NCI-H82 (cell line): Measurements from ENCODE around the gene CPM.
"Not testable (repeated sequence)": the region's sequence is repeated elsewhere in the genome, so short reads cannot be mapped to it uniquely, and the experiment has no call there.

ENCODE experiments used
- DNase-seq: peaks from one replicate; lab custom pipeline; 2025; lab: John Stamatoyannopoulos, UW

Gene CPM

DNA sequence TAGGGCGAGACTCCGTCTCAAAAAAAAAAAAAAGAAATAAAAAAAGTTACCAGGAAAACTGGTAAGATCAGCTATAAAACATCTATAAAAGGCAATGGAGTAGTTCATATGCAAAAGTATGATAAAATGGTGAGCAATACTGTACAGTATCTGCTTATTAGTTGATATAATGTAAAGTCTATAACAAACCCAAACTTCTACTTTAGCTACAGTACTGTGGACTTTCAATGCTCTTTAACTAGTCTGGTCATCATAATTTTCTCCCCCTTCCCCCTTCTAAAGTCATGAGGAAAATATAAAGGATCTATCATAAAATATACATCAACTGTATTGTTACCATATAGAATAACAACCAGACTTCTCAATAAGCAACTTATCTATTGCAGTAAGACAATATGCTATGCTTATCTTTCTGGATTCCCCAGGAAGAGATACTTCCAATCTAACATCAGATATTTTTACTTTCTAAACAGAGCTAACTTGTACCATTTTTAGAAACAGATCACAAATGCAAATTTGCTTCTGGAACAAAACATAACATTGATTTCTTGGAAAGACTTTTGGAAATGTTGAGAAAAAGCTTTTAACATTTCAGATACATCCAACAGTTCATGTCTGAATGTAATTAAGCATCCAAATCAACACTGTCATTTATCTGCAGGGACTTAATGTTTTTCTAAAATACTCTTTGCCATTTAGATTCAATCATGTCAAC lies 81.2 kb downstream of the CPM start:
- DNase-seq: no peak

DNA sequence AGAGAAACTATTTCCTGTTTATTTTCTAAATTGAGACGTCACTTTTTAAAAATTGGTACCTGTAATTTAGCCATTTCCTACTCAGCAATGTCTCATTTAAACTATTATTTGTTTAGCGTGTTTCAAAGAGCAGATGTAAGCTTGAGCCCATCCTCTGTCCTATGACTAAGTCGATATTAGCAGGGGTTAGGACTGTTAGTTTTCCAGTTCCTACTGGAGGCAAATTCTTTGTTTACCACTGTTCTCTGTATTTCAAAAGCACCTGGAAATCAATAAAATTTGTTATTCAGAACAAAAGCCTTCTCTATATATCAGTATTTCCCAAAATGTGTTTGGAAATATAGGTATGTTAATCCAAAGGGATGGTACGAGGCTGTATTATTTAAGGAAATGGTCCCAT lies 82.6 kb downstream of the CPM start:
- no peak for DNase-seq

DNA sequence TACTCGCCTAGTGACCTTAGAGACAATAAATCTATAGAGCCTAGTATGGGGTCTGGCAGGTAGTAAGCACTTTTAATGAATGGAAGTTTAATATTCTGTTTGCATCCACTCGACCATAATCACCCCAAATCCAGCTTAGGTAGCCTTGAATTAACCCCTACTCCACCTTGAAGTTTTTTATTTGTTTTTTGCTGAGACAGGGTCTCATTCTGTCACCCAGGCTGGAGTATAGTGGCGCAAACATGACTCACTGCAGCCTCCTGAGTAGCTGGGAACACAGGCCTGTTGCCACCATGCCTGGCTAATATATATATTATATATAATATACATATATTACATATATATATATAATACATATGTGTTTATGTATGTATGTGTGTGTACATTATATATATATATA lies 86.2 kb downstream of the CPM start:
- no peak for DNase-seq

DNA sequence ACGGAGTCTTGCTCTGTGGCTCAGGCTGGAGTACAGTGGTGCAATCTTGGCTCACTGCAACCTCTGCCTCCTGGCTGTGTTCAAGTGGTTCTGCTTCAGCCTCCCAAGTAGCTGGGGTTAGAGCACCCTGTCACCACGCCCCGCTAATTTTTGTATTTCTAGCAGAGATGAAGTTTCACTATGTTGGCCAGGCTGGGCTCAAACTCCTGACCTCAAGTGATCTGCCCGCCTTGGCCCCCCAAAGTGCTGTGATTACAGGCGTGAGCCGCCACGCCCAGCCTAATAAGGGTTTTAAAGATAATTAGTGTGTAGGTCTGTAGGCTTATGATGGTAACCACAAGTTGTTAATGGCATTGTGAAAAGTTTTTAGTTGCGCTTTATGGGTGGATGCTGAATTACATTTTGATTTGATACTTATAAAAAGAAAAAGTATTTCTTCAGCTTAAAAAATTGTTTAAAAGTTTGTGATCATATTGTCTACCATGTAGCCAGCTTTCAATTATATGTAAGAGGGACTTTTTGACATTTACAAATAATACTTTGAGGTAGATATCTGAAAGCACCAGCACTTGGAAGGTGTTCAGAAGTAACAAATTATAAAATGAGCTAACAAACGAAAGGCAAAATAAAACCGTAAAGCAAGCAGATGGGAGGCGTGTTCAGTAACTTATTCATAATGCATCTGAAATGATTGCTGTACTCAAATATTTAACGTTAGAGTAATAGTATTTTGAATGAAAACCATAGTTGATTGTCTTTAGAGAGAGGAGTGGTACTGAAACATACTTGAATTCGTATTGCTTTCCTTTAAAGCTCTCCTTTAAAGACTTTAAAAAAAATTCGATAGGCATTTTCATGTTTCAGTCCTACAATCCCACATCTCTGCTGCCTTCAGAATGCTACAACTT lies 87.9 kb downstream of the CPM start:
- no peak for DNase-seq

DNA sequence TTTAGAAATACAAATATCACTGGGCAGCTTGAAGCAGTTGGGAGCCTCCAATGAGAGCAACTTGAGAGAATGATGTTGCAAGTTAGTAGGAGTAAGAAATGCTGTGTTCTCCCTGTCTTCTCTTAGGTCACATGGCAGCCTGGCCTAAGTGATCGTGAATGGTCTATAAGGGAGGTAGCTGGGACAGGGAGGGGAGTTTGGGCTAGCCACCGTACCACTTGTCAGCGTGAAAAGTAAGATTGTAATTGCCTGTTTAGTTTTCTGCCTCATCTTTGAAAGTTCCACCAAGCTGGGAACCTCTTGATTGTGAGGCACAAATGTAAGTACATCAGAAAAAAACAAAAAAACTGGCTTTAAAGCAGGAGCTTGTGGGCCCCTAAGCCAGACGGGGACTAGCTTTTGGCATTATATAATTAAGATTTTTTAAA lies 88.6 kb downstream of the CPM start:
- DNase-seq: no peak

DNA sequence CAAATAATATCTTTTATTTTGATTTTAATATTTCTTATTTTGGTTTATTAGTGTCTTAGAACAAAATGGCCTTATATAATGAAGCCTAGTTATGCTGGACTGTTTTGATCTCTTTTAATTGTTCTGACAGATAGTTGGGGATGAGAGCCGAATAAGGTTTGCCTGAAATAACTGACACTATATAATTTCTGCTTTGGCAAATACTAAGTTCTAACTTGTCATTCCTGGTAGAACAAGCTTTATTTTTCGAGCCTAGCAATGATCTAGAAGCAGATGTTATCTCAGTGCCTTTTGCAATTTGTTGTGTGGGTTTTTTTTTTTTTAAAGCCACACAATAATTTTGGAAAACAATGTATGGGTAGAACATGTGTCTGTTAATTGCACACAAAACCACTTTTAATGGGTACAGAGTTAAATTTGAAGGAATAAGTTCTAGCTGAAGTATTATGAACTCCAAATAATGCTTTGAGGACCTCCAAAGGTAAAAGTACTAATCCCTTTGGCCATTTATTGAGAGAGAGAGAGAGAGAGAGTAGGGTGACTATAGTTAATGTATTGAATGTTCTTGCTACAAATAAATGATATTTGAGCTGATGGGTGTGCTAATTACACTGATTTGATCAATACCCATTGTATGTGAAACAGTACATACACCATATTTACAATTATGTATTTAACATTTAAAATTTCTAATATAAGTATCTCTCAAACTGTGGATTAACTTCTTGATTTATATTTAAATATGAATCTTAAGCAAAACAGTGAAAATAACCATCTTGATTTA lies 90.0 kb downstream of the CPM start:
- no peak for DNase-seq

DNA sequence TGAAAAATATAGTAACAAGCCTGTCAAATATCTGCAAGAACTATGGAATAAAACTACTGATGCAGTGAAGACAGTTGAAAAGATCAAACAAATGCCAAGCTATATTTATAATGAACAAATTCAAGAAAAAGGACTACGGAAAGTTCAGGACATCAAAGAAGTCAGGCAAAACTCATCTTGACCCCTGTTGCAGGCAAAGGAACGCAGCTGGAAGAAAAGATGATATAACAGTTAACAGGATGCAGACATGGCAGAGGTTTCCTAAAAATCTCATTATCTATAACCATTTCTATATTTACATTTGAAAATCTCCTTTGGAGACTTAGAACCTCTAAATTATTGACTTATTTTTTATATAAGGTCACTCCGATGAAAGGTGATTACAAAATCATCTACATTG lies 90.8 kb downstream of the CPM start:
- no peak for DNase-seq

DNA sequence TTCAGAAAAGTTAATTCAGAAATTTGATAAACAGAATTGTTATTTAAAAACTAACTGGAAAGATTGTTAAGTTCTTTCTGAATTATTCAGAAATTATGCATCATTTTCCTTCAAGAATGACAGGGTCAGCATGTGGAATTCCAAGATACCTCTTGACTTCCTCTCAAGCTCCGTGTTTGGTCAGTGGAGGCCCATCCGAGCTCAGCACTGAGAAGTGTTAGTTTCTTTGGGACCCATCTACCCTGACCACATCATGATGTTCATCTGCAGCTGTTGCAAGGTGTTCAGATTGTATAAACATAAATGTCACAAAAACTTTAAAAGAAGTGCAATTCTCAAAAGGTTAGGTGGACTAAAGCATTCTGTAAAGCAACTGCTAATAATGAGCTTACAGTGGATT lies 91.3 kb downstream of the CPM start:
- no peak for DNase-seq

DNA sequence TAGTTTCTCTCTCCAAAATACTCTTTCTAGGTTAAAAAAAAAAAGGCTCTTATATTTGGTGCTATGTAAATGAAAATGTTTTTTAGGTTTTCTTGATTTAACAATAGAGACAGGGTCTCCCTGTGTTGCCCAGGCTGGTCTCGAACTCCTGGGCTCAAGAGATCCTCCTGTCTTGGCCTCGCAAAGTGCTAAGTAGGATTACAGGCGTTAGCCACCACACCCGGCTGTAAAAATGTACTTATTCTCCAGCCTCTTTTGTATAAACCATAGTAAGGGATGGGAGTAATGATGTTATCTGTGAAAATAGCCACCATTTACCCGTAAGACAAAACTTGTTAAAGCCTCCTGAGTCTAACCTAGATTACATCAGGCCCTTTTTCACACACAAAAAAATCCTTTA lies 91.8 kb downstream of the CPM start:
- DNase-seq: not testable (repeated sequence)

DNA sequence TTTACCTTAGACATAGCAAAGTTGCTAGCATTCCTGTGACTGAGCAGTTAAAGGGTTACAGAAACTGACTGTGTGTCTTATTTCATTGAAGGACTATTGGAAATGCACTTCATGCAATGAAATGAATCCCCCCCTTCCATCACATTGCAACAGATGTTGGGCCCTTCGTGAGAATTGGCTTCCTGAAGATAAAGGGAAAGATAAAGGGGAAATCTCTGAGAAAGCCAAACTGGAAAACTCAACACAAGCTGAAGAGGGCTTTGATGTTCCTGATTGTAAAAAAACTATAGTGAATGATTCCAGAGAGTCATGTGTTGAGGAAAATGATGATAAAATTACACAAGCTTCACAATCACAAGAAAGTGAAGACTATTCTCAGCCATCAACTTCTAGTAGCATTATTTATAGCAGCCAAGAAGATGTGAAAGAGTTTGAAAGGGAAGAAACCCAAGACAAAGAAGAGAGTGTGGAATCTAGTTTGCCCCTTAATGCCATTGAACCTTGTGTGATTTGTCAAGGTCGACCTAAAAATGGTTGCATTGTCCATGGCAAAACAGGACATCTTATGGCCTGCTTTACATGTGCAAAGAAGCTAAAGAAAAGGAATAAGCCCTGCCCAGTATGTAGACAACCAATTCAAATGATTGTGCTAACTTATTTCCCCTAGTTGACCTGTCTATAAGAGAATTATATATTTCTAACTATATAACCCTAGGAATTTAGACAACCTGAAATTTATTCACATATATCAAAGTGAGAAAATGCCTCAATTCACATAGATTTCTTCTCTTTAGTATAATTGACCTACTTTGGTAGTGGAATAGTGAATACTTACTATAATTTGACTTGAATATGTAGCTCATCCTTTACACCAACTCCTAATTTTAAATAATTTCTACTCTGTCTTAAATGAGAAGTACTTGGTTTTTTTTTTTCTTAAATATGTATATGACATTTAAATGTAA lies 93.5 kb downstream of the CPM start:
- no peak for DNase-seq

DNA sequence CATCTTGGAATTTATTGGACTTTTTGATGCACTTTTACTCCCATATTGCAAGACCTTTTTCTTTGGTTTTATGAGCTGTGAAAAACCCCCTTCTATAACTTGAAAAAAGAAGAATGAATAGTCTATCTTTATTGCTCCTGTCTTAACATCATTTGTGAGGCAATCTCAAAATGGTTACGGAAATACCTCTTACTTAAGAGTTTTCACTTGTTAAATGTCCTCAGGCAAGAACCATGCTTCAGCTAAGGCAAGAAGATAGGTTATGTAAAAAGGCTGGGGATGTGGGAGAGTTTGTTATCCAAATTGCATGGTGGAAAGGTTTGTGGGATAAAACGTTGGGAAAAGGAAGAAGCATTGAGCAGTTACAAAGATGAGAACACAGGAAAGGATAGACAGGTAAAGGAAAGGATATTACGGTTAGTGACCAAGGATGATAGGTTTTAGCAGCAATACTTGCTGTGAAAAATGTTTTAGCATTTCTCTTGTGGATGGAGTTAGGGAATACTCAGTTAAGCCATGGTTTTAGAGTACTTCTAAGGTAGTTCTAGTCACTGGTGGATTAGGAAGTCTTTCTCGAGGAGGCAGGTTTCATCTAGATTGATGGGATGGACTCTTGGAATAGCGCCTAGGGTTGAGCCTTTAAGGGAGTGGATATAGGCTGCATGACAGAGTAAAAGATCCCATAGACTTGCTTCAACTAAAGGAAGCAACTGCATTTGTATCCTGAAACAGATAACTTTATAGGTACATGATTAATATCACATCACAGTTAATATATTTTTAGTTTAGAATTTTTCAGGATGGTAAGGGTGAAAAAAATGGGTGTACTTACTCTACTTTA lies 94.7 kb downstream of the CPM start:
- no peak for DNase-seq

DNA sequence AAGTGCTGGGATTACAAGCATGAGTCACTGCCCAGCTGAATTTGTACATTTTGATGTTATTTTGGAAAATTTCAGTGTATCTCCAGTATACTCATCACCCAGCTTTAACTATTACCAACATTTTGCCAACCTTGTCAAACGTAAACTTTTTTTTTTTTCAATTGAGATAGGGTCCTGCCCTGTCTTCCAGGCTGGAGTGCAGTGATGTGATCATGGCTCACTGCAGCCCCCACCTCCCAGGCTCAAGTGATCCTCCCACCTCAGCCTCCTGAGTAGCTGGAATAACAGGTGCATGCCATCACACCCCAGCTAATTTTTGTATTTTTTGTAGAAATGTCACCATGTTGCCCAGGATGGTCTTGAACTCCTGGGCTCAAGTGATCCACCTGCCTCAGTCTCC lies 95.8 kb downstream of the CPM start:
- DNase-seq: no peak

DNA sequence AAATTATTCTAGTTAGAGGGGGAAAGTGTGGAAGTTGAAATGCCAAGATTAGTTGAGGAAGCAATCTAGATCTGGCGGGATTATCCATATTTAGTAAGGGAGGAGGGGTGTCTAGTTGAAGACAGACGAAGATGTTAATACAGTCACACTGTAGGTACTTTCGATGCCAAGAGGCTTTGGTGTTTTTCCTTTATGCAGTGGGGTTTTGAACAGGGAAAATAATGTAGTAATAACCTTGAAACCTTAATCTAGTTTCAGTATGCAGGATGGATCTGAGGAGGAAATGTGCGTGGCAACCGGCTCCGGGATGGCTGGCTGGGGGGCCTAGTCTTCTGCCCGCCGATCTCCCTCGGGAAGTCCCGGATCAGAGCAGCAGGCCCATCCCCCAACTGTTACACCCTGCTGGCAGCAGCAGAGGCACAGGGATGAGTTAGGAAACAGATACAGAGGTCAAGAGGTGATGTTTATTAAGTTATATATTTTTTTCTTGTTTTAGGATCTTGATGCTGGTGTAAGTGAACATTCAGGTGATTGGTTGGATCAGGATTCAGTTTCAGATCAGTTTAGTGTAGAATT lies 97.5 kb downstream of the CPM start:
- DNase-seq: peak; percentile 62

DNA sequence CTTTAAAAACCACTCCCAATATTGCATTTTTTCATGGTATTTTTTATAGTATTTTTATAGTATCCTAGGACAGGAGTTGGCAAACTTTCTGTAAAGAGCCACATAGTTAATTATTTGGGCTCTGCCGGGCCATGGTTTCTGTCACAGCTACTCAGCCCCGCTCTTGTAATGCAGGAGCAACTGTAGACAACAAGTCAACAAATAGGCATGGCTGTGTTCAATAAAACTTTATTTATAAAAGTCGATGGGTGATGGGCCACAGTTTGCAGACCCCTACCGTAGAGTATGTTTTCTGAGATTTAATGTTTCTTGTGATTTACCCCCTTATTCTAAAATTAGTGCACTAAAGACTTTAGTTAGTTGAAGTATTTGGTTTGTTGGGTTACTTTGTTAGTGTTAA lies 99.5 kb downstream of the CPM start:
- no peak for DNase-seq

DNA sequence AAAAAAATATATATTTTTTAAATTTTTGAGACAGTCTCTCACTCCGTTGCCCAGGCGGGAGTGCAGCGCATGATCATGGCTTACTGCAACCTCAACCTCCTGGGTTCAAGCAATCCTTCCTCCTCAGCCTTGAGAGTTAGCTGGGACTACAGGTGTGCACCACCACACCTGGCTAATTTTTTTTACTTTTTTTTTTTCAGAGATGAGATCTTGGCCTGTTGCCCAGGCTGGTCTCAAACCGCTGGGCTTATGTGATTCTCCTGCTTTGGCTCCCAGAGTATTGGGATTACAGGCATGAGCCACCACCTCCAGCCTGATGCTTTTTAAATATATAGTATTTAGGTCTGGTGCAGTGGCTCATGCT lies 100.5 kb downstream of the CPM start:
- no peak for DNase-seq

DNA sequence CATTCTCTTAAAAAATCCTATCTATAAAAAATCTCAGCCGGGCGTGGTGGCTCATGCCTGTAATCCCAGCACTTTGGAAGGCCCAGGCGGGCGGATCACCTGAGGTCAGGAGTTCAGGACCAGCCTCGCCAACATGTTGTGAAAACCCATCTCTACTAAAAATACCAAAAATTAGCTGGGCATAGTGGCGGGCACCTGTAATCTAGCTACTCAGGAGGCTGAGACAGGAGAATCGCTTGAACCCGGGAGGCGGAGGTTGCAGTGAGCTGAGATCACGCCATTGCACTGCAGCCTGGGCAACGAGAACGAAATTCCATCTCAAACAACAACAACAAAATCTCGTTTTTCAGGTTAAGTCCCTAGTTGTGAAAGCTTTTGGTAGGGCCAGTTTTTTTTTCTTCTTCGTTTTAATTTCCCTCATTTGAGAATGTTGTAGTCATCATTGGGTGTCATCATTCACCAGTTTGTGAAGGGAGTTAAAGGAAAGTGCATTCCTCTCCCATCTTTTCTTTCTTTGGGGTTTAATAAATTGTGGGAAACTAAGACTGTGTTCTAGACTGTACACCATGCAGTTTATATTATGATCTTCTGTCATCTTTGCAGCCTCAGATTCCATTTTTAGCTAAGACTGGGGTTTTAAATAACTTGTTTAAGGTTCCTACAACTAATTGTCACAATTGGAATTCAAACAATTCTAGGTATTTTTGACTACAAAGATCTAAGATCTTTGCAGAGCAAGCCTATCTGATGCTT lies 101.0 kb downstream of the CPM start:
- no peak for DNase-seq

DNA sequence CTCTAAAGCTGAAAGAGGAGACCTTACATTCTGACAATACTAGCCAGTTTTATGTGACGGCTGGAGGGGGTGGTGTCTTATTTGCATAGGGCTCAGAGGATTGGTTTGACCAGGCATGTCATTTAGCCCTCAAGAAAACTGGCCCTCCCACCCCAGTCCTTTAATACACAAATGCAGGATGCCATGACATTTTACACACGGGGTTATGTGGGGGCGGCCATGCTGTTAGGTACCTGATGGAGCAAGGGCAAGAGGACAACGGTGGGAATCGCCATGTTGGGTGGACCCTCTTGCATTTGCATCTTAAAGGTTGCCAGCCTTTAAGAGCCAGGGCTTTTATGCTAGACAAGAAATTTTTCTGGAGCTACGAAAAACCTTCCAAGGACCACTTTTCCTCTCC lies 101.7 kb downstream of the CPM start:
- DNase-seq: peak; percentile 22

DNA sequence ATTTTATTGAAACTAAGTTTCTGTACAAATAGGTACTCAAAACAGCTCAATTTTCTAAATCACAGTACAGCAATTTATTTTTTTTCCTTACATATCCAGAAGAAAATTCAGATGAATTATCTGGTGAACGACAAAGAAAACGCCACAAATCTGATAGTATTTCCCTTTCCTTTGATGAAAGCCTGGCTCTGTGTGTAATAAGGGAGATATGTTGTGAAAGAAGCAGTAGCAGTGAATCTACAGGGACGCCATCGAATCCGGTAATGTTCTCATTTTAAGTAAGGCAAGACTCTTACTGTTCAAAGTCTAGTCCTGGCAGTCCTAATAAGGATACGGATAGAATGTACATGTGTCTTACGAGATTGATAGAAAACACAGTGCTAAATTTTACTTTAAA lies 104.3 kb downstream of the CPM start:
- DNase-seq: no peak

DNA sequence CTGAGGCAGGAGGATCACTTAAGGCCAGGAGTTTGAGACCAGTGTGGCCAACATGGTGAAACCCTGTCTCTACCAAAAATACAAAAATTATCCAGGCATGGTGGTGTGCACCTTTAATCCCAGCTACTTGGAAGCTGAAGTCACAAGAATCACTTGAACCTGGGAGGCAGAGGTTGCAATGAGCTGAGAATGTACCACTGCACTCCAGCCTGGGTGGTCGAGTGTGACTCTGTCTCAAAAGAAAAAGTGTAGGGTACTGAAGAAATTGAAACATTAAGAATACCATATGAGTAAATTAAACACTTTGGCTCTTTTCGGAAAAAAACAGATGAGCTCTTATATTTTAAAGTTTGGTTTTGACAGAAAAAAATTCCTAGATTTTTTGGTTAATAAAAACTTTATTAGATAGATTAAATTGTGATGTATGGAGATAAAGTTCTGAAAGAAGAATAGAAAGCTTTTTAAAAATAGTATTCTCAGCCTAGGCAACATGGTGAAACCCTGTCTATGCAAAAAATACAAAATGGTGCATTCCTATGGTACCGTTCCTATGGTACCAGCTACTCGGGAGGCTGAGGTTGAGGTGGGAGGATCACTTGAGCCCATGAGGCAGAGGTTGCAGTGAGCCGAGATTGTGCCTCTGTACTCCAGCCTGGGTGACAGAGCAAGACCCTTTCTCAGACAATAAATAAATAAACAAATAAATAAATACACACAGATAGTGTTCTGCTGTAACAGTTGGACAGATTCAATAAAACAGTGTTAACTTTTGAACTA lies 104.9 kb downstream of the CPM start:
- no peak for DNase-seq
